HG03108 (cell line): ENCODE results near the gene NPTX1.

Experiments
- ATAC-seq: cut with Tn5 transposase; IDR thresholded peaks from one replicate; pipeline ENCODE4 v1.9.1; 2021; ENCODE audit warnings: moderate library complexity; ENCODE audit not compliant: unreplicated experiment

Gene NPTX1

DNA sequence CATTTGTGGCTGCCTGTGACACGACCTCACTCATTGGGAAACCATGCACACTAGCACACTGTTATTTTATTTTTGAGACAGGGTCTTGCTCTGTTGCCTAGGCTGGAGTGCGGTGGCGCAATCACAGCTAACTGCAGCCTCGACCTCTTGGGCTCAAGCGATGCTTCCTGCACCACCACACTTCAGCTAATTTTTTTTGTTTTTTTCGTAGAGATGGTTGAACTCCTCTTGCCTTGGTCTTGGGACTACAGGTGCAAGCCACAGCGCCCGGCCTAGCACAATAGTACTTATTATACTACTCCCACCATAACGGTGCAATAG is 2.8 kb upstream of the NPTX1 start:
- no peak for ATAC-seq

- ATAC-seq = no peak
Measured at GRCh38 chr17:80478487-80479245, 2.3 kb upstream of the NPTX1 start.

DNA sequence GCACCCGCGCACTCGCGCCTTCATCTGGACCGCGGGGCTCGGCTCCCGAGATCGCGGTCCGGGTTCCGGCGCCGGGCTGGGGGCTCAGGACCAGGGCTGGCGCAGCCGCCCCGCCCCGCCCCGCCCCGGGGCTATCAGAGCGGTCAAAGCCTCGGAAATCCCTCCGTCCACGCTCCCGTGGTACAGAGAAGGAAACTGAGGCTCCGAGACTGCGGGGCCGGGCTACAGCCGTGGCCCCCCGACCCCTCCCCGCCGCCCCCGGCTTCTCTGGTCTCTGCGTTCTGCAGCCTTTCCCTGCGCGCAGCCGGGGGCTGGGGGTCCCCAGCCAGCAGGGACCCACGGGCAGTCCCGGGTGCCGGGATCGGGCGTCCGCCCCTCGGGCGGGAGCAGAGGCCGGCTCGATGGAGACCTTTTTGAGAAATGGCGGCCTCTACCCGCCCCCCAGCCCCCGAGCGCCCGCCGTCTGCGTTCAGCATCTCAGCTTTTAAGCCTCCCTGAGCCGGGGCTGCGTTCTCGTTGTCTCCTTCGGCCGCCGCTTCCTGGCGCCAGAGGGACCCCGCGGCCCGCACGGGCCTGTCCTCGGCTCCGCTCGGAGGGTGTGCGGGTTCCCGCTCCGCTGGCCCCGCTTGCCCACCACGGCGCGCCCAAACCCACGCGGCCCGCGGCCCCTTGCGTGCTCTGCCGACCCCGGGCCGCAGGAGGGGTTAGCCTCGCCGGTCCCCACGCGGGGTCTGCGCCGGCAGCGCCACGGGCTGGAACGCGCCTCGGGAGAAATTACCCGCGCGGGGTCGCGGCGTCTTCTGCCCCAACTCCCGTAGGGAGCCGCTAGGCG is 1.5 kb upstream of the NPTX1 start:
- no peak for ATAC-seq

DNA sequence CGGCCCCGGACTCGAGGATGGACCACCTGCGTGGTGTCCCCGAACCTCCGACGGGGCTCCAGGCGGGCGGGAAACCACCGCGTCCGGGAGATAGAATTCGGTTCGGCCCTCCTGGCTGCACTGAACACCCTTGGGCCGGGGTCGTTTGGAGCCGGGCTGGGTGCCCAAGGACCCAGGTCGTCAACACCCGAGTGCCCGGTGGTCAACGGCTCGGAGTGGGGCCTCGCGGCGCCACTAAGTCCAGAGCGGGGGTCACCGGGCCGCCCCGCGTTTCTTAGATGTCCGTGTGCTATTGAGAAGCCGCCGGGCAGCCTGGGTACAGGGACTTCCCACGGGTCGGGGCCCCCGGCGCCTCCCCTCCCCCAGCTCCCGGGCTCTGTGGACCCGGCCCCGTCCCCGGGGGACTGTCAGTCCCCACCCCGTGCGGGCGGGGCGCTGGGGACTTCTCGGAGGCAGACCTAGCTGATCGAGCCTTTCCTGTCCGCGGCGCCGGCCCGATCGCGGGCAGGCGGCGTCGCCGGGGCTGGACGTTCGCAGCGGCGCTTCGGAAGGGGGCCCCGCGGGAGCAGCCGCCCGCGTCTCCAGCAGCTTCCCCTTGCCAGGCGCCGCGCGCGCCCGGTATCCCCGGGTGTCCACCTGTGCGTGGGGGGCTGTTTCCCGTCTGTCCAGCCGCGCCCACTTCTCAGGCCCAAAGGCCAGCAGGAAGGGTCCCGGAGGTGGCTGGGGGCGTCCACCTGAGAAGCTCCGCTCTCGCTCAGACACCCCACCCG is 655 bp upstream of the NPTX1 start:
- ATAC-seq = no peak

- ATAC-seq = no peak
Measured at GRCh38 chr17:80474961-80475909, 1.2 kb downstream of the NPTX1 start.

- ATAC-seq = no peak
Measured at GRCh38 chr17:80474231-80474960, 2.0 kb downstream of the NPTX1 start.

DNA sequence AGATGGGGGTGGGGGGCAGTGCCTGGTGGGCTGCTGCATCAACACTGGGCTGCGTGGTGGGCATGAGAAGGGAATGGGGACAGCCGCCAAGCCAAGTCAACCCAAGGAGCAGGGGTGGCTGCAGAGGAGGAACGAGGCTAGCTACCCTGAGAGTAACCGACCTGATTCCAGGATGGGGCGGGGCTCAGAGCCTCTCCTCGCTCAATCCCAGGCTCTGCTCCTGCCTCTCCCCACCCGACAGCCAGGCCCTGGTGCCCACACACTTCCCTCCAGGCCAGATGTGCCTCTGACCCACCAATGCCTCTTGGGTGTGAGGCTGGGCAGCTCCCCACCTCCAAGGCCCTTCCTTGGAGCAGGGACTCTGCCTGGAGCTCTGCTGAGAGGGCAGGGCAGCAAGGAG is 2.7 kb downstream of the NPTX1 start:
- no peak for ATAC-seq

DNA sequence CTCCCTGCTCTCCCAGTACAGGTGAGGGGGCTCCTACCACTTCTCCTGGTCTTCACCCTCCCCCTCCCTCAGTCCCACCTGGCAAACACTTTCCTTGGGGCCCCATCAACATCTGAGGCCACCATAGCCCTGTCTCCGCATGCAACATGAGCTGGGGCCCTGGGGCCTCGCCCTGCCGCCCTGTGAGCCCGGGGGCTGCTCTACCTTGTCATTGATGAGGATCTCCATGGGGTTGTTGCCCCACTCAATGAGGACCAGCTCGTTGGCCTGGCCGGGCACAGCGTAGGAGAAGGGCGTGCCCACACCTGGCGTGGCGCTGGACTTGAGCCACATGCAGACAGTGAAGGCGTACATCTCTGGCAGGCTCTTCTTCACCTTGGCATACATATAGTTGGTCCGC is 3.4 kb downstream of the NPTX1 start:
- no peak for ATAC-seq

DNA sequence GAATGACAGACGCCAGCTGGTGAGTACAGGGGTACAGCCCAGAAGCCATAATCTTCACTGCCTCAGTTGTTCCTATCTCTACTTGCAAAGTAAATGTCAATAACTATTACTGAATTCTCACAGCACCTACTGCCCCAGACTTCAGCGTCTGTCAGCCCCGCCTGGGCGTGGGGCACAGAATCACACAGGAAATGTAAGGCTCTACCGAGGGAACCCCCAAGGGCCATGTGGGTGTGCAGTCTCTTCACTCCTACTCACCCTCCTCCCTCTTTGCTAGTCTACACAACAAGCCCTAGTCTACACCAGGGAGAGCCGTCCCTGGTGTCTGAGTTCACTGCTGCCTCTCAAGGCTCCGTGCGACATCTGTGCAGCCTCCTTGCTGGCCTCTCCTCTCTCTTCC is 4.5 kb downstream of the NPTX1 start:
- no peak for ATAC-seq

- no peak for ATAC-seq
Measured at GRCh38 chr17:80470603-80471002, 5.8 kb downstream of the NPTX1 start.

DNA sequence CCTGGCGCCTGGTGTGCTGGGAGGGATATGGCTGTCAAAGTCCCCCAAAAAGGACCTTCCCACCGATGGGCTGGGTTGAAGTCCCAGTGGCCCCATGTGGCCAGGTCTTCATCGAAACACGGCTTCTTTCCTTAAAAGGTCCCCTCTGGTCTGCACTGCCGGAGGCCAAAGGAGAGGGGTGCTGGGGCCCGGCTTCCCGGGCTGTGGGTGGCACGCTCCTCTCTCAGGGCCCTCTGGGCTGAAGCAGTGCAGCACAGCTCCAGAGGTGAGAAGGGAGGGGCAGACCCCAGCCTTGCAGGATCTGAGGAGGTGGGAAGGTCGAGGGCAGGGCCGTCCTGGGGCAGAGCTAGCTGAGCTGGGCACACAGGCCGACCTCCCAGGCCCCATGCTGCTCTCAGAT is 6.7 kb downstream of the NPTX1 start:
- ATAC-seq = no peak

DNA sequence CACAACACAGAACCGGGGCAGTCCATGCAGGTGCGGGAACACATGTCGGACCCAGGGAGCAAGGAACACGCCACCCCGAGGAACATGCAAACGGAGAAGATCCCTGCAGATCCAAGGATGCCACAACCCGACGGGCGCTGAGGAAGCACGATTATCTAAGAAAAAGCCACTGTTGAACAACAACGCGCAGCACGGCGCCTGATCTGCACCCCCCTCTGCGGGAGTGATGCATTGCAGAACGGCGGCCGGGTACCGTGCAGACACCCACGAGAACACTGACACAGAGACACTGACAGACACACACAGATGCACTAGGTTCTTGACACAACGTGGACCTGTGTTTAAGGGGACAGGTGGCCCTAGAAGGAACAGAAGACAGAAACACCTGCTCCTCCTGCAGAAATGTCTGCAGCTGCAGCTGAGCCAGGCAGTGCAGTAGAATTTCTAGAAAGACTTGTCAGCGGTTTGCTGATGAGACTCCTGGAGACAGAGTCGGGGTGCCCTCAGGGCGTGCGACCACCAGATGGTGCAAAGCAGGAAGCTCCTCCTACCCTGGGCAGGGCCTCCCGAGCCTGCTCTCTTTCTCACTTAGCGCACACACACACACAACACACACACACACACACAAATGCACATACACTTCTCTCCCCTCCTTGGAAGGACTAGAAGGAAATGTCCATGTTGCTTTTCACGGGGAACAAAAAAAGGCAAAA is 7.5 kb downstream of the NPTX1 start:
- ATAC-seq = no peak

GRCh38 chr17:80468242-80468641 is 8.2 kb downstream of the NPTX1 start:
- ATAC-seq = no peak

DNA sequence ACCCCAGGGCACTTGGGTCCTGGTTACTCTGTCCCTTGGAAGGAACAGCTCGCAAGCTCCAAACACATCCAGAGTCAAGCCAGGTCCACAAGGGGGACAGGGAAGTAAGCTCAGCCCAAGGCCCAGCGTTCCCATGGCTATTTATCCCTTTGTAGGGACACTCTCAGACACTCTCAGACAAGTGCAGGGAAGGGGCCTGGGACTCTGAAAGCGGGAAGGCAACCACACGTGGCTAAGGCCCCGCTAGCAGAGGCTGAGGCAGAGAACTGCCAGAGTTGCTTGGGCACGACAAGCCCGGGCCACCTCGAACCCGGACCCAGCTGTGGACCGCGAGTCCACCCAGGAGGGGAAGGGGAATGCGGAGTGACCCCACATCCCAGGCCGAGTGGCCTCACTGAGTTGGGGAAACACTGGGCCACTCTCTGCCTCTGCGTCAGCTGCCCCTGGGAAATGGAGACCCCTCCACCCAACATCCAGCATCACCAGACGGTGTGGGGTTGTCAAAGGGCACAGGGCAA is 10.2 kb downstream of the NPTX1 start:
- no peak for ATAC-seq

- no peak for ATAC-seq
Measured at GRCh38 chr17:80465327-80465974, 11.0 kb downstream of the NPTX1 start.

DNA sequence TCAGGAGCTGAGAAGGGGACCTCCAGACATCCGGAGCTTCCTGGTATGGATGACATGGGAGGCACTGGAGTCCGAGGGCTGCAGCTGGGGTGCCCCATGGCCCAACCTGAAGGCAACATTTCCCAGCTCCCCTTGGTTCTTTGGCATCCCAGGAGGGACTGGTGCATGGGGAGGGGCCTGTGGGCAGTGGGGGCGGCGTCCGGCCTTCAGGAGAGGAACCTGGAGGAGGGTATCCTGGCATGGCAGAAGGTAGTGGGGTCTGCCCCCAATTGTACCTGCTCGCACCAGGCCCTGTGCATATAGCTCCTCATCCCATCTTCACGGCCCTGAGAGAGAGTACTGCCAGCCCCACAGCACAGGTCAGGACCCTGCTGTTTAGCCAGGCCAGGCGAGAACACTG is 11.9 kb downstream of the NPTX1 start:
- no peak for ATAC-seq

GRCh38 chr17:80463784-80464400 is 12.5 kb downstream of the NPTX1 start:
- no peak for ATAC-seq

- no peak for ATAC-seq
Measured at GRCh38 chr17:80461528-80462160, 14.8 kb downstream of the NPTX1 start.
